GM12864 (cell line): Measurements from ENCODE around the gene NTRK3.

Source experiments
- DNase-seq: peaks from one replicate; pipeline ENCODE4 v3.0.0-alpha.2; 2011; ENCODE audit warnings: low read depth
- H3K4me3 ChIP-seq: 2 replicates; pipeline ENCODE4 v1.5.1; 2011; ENCODE audit warnings: mild to moderate bottlenecking, low read depth, low read length, control low read depth
- TF ChIP-seq, protein P1 (sequence below): IDR thresholded peaks from 2 replicates; pipeline ENCODE4 v1.5.1; 2011; ENCODE audit warnings: low read depth, mild to moderate bottlenecking, moderate library complexity, low read length, control low read depth, inconsistent platforms; ENCODE audit errors: missing control alignments

Gene NTRK3

DNA sequence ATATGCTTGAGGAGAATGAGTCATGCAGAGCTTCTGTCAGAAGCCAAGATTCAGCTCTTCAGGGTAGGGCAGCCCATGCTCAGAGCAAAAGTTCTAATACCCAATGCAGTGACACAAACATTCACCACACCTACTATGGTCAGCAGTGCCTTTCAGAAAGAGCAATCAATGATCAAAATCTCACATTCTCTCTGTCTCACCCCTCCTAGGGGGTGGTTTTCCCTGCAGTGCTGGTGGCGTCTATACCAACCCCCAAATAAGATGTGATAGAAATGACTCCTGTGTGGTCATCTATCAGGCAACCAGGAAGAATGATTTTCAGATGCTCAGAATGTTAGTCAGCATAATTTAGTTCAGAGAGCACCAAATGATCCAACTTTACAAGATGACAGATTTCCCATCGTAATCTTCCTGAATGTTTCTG, 385.3 kb downstream of the NTRK3 start:
- DNase-seq: no peak
- TF ChIP-seq, protein P1, sequence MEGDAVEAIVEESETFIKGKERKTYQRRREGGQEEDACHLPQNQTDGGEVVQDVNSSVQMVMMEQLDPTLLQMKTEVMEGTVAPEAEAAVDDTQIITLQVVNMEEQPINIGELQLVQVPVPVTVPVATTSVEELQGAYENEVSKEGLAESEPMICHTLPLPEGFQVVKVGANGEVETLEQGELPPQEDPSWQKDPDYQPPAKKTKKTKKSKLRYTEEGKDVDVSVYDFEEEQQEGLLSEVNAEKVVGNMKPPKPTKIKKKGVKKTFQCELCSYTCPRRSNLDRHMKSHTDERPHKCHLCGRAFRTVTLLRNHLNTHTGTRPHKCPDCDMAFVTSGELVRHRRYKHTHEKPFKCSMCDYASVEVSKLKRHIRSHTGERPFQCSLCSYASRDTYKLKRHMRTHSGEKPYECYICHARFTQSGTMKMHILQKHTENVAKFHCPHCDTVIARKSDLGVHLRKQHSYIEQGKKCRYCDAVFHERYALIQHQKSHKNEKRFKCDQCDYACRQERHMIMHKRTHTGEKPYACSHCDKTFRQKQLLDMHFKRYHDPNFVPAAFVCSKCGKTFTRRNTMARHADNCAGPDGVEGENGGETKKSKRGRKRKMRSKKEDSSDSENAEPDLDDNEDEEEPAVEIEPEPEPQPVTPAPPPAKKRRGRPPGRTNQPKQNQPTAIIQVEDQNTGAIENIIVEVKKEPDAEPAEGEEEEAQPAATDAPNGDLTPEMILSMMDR: no peak

DNA sequence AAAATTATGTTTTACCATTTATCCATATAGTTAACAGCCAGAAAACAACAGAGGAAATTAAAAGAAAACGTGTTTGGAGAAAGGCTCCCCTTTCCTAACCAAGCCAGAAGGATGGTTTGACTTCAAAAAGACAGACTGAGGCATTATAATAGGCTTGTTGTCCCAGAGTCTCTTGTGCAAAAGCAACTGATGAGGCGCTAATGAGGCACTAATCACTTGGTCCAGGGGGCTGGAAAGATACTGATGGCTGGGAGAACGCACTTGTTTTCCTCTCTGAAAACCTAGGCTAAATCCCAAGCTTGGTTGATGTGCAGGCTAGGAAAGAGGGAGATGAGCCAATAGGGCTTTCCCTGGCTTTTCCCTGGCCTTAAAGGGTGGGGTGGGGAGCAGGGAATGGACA, 389.6 kb downstream of the NTRK3 start:
- TF ChIP-seq, protein P1: no peak
- no peak for DNase-seq
- H3K4me3 ChIP-seq: no peak overlapping the region

More for the DNA sequence above, 385.3 kb downstream of the NTRK3 start:
- no peak overlapping the region for H3K4me3 ChIP-seq

DNA sequence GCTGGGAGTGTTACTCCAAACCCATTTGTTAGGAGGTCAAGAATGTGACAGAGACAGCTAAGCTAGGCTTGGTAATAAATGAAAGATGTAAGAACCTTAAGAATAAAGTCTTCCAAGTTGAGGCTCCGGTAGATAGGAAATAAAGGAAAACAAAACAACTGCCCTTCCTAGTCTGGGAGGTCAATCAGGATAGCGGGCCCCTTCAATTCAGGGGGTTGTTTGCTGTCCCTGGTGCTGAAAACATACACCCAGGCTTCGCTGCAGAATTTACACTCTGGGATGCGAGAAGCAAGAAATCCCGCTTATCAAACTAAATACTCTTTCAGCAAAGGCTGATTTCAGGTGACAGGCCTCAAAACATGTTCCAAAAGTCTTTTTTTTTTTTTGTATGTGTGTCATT, 393.4 kb downstream of the NTRK3 start:
- no peak for DNase-seq

DNA sequence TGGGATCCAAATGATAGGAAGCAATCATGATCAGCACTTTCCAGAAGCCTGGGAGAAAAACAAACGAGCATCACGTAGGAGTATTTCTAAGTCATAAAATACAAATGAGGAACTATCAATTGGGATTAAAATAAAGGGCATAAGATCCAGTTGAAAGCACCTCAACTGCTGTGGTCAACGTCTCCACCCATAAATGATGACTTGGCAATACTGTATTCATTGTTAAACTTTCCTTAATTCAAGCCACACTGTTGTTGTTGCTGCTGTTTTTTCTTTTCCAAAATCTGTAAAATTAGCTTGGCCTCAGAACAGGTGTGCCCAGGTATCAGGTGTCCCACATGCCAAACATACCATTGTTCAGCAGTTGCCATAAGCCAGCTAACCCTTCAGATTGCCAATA, 395.8 kb downstream of the NTRK3 start:
- no peak for DNase-seq

More for the DNA sequence above, 393.4 kb downstream of the NTRK3 start:
- TF ChIP-seq, protein P1: no peak
- no peak overlapping the region for H3K4me3 ChIP-seq

DNA sequence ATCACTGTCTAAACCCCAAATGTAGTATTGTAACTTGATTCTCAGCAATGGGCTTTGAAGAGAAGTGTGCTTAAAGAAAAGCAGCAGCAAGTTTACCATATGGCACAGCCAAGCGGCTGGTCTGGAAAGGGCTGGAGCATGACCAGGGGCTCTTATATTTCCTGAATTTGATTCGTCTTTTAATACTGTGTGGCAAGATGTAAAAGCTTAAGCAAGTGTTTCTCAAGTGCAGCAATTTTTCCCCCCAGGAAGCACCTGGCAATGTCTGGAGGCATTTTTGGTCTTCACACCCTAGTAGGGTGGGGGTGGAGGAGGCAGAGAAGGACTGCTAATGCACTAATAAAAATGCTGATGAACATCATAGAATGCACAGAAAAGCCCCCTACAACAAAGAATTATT, 397.9 kb downstream of the NTRK3 start:
- no peak overlapping the region for H3K4me3 ChIP-seq
- no peak for DNase-seq
- TF ChIP-seq, protein P1: no peak

More for the DNA sequence above, 395.8 kb downstream of the NTRK3 start:
- TF ChIP-seq, protein P1: no peak
- no peak overlapping the region for H3K4me3 ChIP-seq

DNA sequence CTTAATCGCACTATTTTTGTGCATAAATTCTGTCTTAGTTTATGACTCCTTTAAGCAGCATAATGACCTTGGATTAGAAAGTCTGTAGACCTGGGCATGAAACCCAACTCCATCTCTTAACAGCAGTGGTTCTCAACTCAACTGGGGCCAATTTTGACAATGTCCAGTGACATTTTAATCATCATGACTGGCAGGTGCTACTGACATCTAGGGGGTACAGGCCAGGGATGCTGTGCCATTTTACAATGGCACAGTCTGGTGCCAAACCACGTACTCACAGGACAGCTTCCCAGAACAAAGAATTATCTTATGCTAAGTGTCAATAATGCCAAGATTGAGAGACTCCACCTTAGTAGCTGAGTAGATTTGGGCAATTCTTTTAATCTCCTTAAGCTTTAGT, 405.0 kb downstream of the NTRK3 start:
- H3K4me3 ChIP-seq: no peak overlapping the region
- TF ChIP-seq, protein P1: no peak
- no peak for DNase-seq

DNA sequence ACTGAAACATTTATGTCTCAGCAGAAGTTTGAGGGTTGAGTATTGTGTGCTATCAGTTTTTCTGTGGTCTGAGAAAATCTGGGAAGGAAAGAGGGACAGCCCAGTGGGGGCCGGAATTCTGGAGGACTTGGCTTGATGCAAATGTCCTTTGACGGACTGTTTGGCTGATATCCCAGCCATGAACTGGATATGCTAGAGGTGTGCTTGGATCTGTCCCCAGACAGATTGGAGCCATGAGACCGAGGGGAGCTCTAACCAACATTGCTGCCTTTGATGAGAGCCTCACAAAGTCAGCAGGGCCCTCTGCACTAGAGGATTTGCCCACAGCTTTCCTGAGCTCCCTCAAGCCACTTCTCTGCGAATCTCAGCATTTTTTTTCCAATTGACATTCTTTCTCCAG, 405.6 kb downstream of the NTRK3 start:
- TF ChIP-seq, protein P1: no peak

More for the DNA sequence above, 405.6 kb downstream of the NTRK3 start:
- H3K4me3 ChIP-seq: no peak overlapping the region
- no peak for DNase-seq
